GM12801 (cell line): ENCODE data around the gene GMDS.

Experiments used
- TF ChIP-seq, protein P1 (sequence below): IDR thresholded peaks from one replicate; pipeline ENCODE4 v1.5.1; 2011; ENCODE audit warnings: control low read depth; ENCODE audit not compliant: insufficient read length; ENCODE audit errors: extremely low read depth

The GMDS gene

DNA sequence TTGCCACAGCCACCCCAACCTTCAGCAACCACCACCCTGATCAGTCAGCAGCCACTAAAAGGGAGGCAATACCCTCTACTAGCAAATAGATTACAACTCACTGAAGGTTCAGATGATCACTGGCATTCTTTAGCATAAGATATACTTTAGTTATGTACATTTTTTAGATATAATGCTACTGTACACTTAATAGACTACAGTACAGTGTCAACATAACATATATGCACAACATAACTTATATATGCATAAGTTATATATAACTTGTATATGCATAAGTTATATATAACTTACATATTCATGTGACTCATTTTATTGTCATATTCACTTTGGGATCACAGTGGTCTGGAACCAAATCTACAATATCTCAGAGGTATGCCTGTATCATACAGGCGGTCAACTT, 61.7 kb downstream of the GMDS start:
- TF ChIP-seq, protein P1, sequence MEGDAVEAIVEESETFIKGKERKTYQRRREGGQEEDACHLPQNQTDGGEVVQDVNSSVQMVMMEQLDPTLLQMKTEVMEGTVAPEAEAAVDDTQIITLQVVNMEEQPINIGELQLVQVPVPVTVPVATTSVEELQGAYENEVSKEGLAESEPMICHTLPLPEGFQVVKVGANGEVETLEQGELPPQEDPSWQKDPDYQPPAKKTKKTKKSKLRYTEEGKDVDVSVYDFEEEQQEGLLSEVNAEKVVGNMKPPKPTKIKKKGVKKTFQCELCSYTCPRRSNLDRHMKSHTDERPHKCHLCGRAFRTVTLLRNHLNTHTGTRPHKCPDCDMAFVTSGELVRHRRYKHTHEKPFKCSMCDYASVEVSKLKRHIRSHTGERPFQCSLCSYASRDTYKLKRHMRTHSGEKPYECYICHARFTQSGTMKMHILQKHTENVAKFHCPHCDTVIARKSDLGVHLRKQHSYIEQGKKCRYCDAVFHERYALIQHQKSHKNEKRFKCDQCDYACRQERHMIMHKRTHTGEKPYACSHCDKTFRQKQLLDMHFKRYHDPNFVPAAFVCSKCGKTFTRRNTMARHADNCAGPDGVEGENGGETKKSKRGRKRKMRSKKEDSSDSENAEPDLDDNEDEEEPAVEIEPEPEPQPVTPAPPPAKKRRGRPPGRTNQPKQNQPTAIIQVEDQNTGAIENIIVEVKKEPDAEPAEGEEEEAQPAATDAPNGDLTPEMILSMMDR = no peak

DNA sequence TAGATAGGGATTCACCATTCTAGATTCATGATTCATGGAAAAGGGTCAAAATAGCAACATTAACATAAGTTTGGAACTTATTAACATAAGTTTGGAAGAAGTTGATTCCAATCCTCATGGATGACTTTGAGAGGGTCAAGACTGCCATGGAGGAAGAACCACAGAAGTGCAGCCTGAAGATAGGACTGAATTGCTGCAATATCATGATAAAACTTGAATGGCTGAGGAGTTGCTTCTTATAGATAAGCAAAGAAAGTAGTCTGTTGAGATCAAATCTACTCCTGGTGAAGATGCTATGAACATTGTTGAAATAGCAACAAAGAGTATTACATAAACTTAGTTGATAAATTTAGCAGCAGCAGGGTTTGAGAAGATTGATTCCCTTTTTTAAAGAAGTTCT, 62.2 kb downstream of the GMDS start:
- TF ChIP-seq, protein P1 = no peak

DNA sequence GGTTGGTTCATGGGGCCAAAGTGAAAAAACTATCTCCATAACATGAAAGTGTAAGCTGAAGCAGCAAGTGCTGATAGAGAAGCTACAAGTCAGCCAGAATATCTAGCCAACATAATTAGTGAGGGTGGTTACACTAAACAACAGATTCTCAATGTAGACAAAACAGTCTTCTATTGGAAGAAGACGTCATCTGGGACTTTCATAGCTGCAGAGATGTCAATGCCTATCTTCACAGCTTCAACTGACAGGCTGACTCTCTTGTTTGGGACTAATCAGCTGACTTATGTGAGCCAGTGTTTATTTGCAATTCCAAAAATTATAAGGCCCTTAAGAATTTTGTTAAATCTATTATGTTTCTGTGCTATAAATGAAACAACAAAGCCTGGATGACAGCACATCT, 63.2 kb downstream of the GMDS start:
- TF ChIP-seq, protein P1 = no peak

DNA sequence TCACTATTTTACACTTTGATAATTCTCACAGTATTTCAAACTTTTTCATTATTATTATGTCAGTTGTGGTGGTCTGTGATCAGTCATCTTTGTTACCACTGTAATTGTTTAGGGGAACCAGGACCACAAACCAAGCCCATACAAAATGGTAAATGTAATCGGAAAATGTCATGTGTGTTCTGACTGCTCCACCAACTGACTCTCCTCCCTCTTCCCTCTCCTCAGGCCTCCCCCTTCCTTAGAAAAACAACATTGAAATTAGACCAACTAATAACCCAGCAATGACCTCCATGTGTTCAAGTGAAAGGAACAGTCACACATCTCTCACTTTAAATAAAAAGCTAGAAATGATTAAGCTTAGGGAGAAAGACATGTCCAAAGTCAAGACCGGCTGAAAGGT, 63.8 kb downstream of the GMDS start:
- TF ChIP-seq, protein P1 = no peak

DNA sequence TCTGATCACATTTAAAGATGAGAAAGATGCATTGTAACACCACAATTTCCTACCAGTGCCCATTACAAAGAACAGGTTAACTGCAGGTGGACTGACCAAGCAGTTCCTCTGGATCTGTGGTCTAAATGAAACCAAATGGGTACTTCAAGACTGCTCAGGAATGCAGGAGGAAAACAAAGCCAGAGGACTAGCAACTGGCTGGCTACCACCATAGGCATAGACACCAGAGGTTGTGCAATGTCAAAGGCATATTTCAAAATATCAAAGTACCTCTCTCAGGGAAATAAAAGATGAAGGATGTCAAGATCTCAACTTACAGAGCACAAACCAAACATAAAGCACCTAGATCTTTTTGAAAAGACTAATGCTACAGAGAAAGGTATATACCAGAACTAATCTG, 65.5 kb downstream of the GMDS start:
- TF ChIP-seq, protein P1 = no peak

DNA sequence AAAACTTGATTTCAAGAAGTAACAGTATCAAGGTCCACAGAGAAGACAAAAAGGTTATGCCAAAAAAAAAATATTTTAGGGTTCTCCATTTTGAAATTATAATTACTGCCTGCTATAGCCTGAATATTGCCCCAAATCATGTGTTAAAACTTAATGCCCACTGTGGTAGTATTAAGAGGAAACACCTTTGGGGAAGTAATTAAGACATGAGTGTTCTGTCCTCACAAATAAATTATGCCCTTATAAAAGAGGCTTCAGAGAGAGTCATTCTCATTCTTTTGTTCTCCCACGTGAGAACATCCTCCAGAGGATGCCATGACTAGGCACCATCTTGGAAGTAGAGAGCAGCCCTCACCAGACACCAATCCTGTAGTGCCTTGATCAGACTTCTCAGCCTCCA, 66.2 kb downstream of the GMDS start:
- TF ChIP-seq, protein P1 = no peak

DNA sequence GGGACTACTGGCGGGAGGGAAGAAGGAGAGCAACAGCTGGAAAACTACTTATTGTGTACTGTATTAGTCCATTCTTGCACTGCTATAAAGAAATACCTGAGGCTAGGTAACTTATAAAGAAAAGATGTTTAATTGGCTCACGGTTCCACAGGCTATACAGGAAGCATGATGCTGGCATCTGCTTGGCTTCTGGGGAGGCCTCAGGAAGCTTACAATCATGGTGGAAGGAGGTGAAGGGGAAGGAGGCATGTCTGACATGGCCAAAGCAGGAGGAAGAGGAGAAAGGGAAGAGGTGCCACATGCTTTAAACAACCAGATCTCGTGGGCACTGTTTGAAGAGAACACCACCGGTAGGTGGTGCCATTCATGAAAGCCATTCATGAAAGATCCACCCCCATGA, 67.3 kb downstream of the GMDS start:
- TF ChIP-seq, protein P1 = no peak

DNA sequence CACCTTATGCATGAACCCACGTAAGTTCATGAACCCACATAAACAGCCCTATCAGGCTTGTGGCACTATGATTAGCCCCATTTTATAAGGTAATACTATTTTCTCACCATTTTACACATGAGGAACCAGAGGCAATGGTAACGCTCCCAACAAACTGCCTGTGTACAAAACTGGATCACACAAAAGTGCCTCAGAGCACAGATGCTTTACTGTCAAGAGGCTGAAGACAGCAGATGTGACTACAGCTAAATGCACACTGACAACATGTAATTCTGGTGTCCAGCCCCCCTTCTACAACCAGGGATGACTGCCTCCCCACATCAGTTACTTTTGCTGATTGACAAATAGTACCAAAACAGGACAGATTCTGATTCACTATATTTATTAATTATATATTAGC, 69.6 kb downstream of the GMDS start:
- TF ChIP-seq, protein P1 = no peak
